GM18520 (cell line): ENCODE measurements around the gene GFI1.
A peak's percentile ranks its signal among the peaks of the same experiment; 100 is the strongest.

Experiments
- ATAC-seq: cut with Tn5 transposase; IDR thresholded peaks from one replicate; pipeline ENCODE4 v1.9.1; 2021; ENCODE audit not compliant: unreplicated experiment

The GFI1 gene

DNA sequence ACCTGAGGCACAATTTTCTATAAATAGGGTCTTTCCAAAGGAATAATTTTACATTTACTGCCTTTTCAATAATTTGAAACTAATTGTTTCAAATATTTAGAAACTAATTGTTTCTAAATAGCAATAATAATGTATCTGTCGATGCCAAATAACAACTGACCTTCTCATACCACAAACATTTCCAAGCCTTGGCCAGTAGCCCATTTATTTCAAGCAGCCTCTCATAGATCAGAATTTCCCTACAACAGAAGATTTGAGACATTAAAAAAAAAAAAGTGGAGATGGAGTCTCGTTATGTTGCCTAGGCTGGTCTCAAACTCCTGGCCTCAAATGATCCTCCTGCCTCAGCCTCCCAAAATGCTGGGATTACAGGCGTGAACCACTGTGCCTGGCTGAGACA is 2.1 kb upstream of the GFI1 start:
- no peak for ATAC-seq

DNA sequence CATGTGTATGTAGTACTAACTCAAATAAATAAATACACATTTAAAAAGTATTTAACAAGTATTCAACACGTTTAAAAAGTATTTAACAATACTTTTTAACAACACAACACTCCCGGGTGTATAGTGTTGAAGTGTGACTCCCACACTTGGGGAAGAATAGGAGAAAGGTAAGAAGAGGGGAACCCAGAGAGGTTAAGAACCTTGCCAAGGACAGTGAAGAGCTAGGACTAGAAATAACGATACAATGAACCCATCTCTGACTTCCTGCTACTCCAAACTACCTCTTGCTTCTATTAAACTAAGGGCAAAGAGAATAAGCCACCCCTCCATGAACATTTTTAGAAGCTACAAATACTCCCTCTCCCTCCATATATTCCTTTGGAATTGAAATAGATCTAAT is 1.7 kb upstream of the GFI1 start:
- ATAC-seq: no peak

DNA sequence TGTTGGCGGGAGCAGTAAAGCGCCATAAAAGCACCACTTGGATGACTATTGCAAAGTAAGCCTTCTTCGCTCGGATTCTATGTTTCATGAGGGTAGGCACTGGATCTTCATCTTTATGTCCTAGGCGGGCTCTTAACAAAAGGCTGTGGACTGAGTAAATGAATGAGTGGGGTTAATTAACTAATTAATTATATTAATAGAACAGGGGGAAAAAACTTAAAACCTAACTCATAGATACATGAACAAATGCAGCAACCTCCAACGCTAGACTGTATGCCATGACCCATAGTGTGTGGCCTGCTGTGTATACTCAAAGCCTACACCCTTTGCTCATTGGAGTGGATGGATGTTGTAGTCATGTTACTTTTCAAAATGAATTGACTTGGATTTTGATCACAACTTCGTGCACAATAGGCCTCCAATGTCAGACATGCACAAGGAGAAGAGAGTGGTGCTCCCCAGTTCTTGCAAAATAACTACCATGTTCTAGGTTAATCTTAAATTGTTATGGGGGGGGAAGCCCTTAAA is 417 bp upstream of the GFI1 start:
- ATAC-seq: no peak

DNA sequence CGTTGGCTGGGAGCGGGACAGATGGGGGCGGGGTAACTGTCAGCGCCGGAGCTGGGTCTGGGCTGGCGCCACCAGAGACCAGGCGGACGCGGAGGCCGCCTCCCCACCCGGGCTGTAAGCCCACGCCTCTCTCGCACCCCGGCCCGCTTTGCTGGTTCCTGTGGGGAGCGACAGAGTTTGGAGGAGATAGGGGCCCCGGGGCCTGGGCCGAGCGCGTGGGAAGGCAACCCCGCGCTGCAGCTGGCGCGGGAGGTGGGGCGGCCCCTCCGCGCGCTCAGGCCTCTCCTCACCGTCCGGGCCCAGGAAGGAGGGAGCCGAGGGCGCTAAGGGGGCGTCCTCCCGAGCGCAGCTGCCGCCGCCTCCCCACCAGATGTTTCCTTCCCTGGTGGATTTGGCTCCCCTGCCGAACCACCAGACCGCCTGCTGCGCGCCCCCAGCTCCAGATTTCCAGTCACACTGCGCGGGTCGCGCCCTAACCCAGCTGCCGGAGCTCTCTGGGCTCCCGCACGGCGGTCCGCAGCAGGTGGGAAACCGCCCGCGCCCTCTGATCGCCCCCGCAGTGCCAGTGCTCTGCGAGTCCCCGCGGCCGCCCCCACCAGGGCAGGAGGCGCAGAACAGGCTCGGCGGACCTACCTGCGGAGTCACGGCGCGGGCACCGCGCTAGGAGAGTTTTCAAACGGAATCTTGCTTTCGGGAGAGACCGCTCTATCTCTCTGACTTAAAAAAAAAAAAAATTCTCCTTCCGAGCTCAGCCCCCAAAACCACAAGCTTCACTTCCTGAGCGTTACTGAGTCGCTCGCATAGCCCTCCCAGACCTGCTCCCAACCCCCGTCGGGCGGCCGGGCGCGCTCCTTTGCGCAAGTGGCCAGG is 1.1 kb downstream of the GFI1 start:
- ATAC-seq: peak; percentile 43

DNA sequence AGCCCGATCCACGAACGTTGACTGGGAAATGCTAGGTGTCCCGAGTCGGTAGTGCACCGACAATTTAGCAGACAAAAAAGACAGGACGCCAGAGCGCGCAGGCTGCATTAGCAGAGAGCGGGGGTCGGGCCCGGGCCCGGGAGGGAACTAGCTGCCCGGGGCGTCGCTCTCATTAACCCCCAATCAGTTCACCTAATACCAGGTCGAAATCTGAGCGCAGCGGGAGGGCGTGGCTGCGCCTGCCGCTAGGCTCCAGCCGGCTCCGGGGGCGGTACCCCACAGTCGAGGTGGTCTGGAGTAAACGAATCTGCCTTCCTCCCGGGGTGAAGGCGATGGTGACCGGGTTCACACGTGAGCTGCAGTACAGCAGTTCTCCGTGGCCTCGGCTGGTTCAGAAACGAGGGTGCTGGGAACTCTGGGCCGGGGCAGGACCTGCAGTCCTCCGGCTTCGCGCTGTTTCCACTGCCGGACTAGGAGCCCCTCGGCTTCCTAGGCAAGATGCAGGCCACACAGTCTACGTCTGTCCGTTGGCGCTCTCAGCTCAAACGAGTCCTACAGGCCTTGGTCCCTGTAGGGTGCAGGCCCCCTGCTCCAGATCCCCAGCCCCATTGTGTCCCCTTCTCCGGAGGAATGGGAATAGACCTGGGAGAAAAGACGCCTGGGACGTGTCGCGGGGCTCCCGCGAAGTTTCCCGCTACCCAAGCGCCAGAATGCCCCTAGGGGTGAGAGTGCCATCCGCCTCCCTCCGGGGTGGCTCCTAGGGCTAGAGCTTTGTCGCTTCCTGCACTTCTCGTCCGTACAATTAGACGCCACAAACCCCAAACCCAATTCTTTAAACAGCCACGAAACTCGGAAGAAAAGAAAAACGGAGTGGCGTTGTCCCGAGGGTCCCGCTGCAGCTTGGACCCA is 2.0 kb downstream of the GFI1 start:
- peak; percentile 21 for ATAC-seq

DNA sequence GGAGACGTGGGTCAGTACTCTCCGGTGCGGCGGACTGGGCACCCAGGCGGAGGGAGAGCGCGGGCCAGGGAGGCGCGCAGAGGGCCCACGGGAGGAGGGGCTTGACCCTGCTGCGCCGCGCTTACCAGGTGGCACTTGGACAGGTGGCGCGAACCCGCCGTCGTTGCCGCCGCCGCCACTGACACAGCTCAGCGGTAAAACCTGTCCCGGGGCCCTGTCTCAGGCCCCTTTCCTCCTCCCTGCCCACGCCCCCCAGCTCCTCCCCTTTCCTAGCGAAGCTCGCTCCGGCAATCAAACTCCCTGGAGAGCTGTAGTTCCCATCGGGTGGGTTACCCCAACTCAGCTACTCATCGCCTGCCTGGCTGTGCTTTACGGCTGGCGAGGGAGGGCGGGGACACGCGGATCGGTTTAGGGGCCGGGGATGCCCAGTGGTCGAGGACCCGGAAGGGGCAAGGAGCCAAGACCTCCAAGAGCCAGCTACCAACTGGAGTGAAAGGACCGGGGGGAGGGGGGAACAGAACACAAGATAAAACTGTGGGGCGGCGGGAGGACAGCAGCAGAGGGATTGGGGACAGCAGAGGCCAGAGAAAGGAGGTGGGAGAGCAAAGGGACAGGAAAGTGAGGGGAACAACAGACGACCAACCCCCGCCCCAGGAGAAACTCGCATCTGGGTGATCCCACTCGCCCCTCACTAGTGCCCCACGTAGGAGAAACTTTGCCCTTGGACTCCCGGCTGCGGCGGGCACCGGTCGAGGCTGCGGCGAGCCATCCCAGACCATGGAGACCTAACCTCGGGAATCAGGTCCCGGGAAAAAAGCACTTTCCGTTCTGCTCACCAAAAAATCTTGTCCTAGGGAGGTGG is 2.9 kb downstream of the GFI1 start:
- no peak for ATAC-seq

DNA sequence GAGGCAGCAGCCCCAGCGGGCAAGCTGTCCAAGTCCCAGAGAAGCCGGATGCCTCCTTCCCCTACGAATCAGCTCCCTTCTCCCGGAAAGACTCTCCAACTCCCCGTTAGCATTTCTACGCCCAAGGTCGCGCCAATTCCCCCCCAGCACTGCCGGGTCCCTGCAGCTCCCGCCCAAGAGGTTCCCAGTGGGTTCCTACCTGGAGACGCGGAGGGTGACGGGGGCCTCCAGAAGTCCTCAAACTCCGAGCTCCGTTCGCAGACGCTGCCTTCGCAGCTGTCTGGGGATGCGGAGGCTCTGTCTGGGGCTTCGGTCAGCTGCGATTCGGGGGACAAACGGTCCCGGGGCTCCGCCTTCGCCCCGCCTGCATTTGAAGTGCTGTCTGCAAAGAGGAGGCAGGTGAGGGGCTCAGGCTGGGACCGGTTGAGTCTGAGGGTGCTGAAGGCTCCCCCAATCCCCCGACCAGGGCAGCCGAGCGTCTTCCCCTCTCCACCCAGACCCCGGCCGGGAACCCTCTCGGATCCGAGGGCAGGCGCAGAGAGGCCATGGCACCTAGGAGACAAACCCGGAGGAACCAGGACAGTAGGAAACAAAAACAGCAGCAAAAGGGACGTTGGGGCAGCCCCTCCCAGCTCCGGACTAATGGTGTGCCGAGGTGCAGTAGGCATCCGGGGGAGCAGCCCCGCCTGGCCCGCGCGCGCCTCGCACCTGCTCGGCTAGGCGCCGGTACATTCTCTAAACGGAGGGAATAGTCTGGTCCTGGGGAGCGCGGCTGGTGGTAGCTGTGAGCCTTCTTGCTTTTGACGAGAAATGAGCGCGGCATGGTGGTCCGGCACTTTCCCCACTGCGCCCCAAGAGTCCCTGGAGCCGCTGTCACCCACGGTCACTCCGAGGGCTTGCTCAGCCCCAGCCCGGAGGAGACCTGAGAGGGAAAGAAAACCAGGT is 3.8 kb downstream of the GFI1 start:
- ATAC-seq: no peak

DNA sequence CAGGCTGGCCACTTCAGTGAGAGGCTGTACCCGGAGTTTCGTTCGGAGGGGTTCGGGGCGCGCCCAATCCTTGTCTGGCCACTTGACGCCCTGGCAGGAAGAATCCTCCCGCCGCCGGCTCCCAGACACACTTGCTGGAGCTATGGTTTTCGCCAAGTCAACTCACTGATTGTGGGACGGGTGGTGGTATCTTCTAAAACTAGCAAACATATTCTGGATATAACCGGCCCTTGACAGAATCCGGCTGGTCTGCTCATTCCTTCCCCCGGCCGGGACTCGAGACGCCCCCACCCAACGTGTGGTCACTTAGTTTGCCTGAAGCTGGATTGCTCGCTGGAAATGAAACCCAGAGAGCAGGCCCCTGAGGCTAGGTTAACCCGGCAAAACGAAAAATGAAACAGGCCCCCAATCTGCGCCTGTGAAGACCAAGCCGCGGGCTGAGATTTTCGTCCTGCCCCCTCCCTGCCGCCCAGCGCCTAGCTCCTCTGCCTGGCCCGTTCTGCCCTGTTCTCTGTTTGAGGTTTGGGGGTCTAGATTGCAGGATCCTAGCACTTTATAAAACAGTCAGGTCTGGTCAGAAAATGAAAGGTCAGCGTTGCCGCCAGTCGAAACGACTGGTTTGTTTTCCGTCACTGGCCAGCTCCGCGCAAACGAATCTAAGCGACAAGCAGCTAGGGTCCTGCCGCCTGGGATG is 4.6 kb downstream of the GFI1 start:
- no peak for ATAC-seq

DNA sequence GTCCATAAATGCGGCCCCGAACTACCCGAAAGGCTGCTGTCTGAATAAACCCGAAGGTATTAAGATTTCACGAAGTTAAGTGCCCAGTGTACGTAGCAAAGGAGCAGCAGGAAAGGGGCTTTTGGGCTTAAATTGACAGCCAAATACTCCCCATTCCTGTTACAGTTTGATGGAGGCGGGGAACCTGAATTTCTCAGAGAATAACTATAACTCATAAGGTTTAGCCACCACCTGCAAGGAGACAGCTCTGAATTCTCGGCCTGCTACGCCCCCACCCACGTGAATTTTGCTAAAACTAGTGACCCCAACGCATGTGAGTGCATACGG is 5.2 kb downstream of the GFI1 start:
- no peak for ATAC-seq

DNA sequence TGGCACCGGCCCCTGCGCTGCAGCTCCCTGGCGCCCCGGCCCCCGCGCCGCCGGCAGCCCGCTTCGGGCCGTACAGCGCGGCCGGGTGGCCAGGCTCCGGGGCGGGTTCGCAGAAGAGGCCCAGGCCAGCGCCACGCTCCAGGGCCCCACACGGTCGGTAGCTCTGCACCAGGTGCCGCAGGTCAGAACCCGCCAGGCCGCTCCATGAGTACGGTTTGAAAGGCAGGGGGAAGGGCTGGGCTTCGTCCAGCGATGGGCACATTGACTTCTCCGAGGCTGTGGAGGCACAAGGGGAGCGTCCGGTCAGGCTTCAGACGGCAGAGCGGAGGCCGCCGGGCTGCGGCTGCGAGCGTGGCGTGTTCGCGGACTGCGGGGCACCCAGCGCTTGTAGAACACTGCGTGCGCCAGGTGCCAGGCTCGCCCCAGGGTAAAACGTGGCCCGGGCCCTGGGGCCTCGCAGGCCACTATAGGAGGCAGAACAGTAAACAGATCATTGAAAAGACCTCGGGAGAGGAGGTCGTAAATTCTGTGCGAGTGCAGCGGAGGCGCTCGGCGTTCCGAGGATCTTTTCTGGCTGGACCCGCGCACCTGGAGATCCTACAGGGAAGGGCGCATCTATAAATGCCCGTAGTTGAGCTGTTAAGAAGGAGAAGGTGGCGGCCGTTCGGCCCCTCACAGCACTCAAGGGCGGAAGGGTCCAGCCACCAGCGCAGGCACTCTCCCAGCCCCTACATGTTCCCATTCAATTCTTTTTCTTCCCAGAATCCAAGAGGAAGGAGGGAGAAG is 5.7 kb downstream of the GFI1 start:
- ATAC-seq: no peak

DNA sequence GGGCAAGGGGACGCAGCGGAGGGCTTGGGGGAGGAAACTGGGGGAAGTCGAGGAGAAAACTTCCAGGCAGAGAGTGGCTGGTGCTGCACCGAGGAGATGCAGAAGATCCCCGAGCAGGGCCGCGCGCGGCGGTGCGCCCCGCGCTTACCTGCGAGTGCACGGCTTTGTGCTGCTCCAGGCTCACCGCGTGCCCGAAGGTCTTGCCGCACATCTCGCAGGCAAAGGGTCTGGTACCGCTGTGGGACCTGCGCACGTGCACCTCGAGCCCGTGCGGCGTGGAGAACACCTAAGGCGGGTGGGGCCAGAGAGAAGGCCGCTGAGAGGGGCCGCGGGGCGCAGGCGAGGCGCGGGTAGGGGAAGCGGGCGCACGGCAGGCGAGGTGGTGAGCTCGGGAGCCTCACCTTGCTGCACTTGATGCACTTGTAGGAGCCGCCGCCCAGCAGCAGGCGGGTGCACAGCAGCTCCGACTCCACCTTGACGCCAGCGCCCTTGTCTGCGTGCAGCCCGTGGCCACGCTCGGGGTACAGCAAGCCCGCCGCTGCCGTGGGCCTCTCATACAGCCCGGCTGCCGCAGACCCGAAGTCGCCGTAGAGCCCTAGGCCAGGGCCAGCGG is 6.4 kb downstream of the GFI1 start:
- no peak for ATAC-seq

DNA sequence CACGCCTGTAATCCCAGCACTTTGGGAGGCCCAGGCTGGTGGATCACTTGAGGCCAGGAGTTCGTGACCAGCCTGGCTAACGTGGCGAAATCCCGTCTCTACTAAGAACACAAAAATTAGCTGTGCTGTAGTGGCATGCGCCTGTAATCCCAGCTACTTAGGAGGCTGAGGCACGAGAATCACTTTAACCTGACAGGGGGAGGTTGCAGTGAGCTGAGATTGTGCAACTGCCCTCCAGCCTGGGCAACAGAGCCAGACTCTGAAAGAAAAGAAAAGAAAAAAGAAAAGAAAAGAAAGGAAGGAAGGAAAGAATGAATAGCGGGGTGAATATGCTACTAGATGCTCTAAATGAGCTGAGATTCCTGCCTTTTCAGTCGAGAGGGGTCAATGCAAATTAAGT is 7.1 kb downstream of the GFI1 start:
- ATAC-seq: no peak

DNA sequence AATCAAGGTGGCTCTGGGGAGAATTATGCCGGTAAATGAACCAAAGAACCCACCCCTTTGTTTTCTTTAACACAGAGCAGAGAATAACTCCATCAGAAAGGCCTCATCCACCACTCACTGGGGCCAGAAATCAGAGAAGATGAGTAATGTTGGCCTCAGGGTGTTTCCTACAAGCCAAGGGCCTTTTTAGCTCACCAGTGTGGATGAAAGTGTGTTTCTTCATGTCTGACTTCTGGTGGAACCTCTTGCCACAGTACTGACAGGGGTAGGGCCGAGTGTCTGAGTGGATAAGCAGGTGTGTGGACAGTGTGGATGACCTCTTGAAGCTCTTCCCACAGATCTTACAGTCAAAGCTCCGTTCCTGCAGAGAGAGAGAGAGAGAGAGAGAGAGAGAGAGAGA is 8.3 kb downstream of the GFI1 start:
- ATAC-seq: no peak

DNA sequence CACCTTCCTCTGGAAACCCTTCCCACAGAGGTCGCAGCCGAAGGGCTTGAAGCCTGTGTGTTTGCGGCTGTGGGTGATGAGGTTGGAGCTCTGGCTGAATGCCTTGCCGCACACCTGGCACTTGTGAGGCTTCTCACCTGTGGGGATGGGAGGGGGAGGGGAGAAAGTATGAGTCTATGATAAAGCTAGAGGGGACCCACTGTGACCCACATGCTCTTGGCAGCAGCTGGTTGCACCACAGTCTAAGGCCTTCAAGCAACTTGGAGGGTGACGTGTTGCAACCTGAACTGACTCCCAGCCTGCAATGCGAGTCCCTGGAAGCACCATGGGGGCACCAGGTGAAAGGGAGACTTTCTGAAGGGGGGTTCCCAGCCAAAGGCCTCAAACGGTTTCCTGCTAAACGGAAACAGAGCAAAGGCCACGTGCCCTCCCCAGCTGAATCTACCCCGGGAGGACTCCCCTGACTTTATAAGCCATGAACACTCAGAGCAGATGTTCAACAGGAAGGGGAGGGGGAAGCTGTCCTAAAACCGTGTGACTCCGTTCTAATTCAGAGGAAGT is 10.6 kb downstream of the GFI1 start:
- ATAC-seq: no peak

DNA sequence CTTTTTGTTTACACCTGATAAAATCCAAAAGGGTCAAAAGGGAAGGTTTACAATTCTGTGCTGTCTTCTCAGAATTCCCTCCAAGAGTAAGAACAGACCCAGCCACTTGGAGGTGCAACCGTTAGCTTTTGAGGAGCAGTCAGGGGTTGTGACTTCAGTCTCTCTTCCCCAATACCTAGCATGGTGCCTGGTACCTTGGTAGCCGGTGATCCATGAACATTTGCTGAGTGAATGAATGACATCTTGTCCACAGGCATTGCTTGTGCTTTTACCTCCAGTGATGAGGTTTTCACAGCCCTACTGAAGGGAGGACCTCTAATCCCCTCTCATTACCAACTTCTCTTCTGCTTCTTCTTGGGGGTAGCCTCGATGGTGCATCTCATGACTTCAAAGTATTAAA is 11.7 kb downstream of the GFI1 start:
- no peak for ATAC-seq

DNA sequence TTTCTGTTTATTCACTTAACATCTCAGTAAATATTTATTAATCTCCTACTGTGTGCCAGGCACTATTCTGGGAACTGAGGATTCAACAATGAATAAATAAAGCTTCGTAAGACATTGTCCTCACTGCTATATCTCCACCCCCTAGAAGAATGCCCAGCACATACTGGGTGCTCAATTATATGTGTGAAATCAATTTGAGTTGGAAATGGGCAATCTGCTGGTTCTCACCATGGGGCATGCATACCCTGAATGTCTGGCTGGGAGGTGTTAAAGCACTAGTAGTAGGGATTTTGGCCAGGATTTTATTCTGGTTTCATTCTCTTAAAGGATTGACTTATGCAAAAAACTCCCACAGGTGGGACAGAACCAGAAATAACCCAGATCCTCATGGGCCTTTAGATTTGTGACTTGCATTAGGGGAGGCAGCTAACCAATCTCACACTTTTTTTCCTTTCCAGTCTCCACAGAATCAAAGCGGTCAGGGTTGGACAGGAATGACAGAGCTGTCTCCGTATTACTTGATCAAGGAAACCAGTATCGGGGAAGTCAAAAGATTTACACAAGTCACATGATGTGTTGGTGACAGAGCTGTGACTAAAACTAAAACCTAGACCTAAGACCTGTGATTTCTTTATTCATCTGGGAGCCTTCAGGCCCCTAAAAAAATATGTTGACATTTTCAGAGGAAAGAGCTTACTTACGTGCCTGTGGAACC is 12.8 kb downstream of the GFI1 start:
- ATAC-seq: peak; percentile 77

DNA sequence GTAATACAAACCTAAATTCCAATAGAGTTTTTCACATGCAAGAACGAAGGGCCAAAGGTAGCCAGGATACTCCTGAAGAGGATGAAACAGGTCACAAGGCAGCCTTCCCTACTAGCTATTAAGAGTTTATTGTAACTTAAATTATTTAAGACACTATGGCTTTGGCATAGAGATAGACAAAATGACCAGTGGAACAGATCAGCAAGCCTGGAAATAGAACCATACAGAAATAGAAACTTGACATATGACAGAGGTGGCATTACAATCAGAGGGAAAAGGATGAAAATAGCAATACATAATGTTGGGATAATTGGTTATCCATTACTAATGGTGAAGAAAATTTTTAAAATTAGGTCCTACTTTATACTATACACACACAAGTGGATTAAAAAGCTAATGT is 16.5 kb downstream of the GFI1 start:
- no peak for ATAC-seq
